Measurements from ENCODE around the gene GBP6. TPM values are rescaled to one million over a fixed set of nuclear protein-coding genes. Genes with fewer than 3 reads are reported as not detected.

Gene GBP6
- 0.08 TPM for total RNA-seq (2013)
- polyA plus RNA-seq, result not detected
- not detected in 2 replicates for polyA minus RNA-seq
- 0 to 1.4 (median 0.08) reads per million in 11 experiments for total RNA-seq

DNA sequence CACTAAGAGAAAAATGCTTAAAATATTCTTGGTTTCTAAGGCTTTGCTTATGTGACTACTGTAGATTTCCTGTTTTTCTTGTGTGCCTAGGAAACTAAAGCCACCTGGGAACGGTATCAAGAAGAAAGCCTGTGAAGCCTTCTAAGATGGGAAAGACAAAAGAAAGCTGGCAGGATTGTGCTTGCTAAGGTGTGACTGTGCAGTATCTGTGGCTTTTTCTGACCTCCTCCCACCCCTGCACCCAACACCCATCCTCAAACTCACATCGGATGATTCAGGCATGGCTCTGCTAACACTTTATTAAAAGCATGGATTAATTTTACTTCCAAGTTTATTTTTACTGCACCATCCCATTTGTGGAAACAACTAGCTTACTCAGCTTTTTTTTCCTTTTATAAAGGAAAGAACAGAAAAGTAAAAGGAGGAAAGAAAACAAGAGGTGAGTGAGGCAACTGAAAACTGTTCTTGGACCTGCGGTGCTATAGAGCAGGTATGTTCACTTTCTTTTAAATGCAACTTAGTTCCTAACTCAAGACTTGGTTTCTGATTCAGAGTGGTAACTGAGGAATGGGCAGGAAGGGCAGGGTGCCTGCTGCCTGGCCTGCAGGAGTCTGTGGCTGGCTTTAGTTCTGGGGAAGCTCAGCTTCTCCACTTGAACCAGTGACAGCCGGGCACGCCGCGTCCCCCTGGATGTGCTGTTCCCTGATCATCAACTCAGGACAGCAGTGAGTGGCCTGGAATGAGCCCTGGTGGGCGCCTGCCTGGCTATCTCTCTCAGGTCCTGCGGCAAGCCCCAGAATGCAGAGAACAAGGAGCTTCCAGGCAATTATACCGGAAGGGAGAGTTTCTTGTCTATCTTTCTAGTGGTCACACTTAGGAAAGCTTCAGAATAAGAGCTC, at the start of gene GBP6:
GBP6 (plus strand) TSS at position 422 of the 899 bp plus-strand sequence. CDS start 4,493 bp downstream, outside the sequence.
- H3K27ac Mint-ChIP-seq, result peak within 1 kb of the TSS in 3 of 7 donors; percentile 4 to 46 (median 33)
- Histone ChIP-seq H3K79me2 (ENCODE audit: insufficient read depth, low read length) (no peaks in the 10 kb centered on the region), H3K27me3 (ENCODE audit: control insufficient read depth in 2 of 2, insufficient read depth in 2 of 2, low read length in 2 of 2) (no peaks in the 10 kb centered on the region), H3K9ac (ENCODE audit: insufficient read depth, low read length, poor library complexity, severe bottlenecking) (no peak within 1 kb of the TSS), H3K36me3 (replicated peaks in 1 of 2; ENCODE audit: control insufficient read depth in 1 of 2, insufficient read depth in 2 of 2, low read length in 2 of 2) (no peaks in the 10 kb centered on the region), H3K4me3 (replicated peaks in 1 of 3; ENCODE audit: low read depth in 2 of 3, low read length in 3 of 3) (no peak within 1 kb of the TSS), H3K9me3 (replicated peaks in 1 of 2; ENCODE audit: control insufficient read depth in 1 of 2, insufficient read depth in 1 of 2, low read length in 2 of 2) (no peaks in the 10 kb centered on the region), H4K20me1 (ENCODE audit: insufficient read depth, low read length) (no peaks in the 10 kb centered on the region), H3K4me1 (ENCODE audit: control insufficient read depth in 1 of 2, insufficient read depth in 2 of 2, low read length in 2 of 2) (no peaks in the 10 kb centered on the region), H2AFZ (ENCODE audit: insufficient read depth, low read depth, low read length, poor library complexity, severe bottlenecking) (no peak within 1 kb of the TSS), H3K27ac (ENCODE audit: low read depth in 1 of 2, low read length in 2 of 2) (no peak within 1 kb of the TSS), H3K4me2 (replicated peaks; ENCODE audit: extremely low read depth, low read length, poor library complexity, severe bottlenecking) (no peak within 1 kb of the TSS)
- H3K27me3 Mint-ChIP-seq (ENCODE audit: low read depth in 3 of 3), result no peaks in the 10 kb centered on the region
- no peaks in the 10 kb centered on the region for H3K9me3 Mint-ChIP-seq
- intact Hi-C loops (cut with micrococcal nuclease), result loop anchor here in 1 of 2 donors (5.0 kb wide), 1 partner anchor 367 kb away; no protein-coding TSS in a partner anchor
- 88% methylated on average over 8 of the region's 10 CpGs for WGBS (ENCODE audit: insufficient coverage)
- no peaks in the 10 kb centered on the region for H3K36me3 Mint-ChIP-seq
- no peak within 1 kb of the TSS for H3K4me3 Mint-ChIP-seq
- no peak for DNase-seq
- H3K4me1 Mint-ChIP-seq, result peaks cover 6% of the 10 kb centered on the region
- TF ChIP-seq, protein P1, sequence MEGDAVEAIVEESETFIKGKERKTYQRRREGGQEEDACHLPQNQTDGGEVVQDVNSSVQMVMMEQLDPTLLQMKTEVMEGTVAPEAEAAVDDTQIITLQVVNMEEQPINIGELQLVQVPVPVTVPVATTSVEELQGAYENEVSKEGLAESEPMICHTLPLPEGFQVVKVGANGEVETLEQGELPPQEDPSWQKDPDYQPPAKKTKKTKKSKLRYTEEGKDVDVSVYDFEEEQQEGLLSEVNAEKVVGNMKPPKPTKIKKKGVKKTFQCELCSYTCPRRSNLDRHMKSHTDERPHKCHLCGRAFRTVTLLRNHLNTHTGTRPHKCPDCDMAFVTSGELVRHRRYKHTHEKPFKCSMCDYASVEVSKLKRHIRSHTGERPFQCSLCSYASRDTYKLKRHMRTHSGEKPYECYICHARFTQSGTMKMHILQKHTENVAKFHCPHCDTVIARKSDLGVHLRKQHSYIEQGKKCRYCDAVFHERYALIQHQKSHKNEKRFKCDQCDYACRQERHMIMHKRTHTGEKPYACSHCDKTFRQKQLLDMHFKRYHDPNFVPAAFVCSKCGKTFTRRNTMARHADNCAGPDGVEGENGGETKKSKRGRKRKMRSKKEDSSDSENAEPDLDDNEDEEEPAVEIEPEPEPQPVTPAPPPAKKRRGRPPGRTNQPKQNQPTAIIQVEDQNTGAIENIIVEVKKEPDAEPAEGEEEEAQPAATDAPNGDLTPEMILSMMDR (IDR thresholded peaks at IDR 0.05), result no peak

GRCh38 chr1:89322402-89322801, 41.5 kb upstream of the GBP6 start:
- peaks cover 8 to 31% (median 14%) of the 10 kb centered on the region in 7 donors for H3K9me3 Mint-ChIP-seq
- WGBS (ENCODE audit: insufficient coverage), result no CpG with 5 or more reads among the region's 1 CpG
- TF ChIP-seq, protein P1 (IDR thresholded peaks at IDR 0.05), result no peak
- no peak for DNase-seq
- no peak overlapping the region for H3K4me3 ChIP-seq (replicated peaks in 1 of 3; ENCODE audit: low read depth in 2 of 3, low read length in 3 of 3)
- no peaks in the 10 kb centered on the region for H3K4me1 ChIP-seq (ENCODE audit: control insufficient read depth in 1 of 2, insufficient read depth in 2 of 2, low read length in 2 of 2)
- peaks cover 0 to 10% of the 10 kb centered on the region in 2 donors for H3K9me3 ChIP-seq (replicated peaks in 1 of 2; ENCODE audit: control insufficient read depth in 1 of 2, insufficient read depth in 1 of 2, low read length in 2 of 2)
- no peaks in the 10 kb centered on the region for H4K20me1 ChIP-seq (ENCODE audit: insufficient read depth, low read length)
- no peaks in the 10 kb centered on the region for H3K36me3 ChIP-seq (replicated peaks in 1 of 2; ENCODE audit: control insufficient read depth in 1 of 2, insufficient read depth in 2 of 2, low read length in 2 of 2)
- H3K36me3 Mint-ChIP-seq, result peaks cover 0 to 2% of the 10 kb centered on the region in 2 donors
- no peak overlapping the region for H3K9ac ChIP-seq (ENCODE audit: insufficient read depth, low read length, poor library complexity, severe bottlenecking)
- no peaks in the 10 kb centered on the region for H3K4me1 Mint-ChIP-seq
- no peak overlapping the region for H2AFZ ChIP-seq (ENCODE audit: insufficient read depth, low read depth, low read length, poor library complexity, severe bottlenecking)
- intact Hi-C loops (cut with micrococcal nuclease), result no loop called here
- no peaks in the 10 kb centered on the region for H3K27me3 Mint-ChIP-seq (ENCODE audit: low read depth in 3 of 3)
- no peaks in the 10 kb centered on the region for H3K27me3 ChIP-seq (ENCODE audit: control insufficient read depth in 2 of 2, insufficient read depth in 2 of 2, low read length in 2 of 2)
- no peak overlapping the region for H3K4me3 Mint-ChIP-seq
- no peak overlapping the region for H3K4me2 ChIP-seq (replicated peaks; ENCODE audit: extremely low read depth, low read length, poor library complexity, severe bottlenecking)
- H3K27ac Mint-ChIP-seq, result no peak overlapping the region
- H3K27ac ChIP-seq (ENCODE audit: low read depth in 1 of 2, low read length in 2 of 2), result no peak overlapping the region
- no peaks in the 10 kb centered on the region for H3K79me2 ChIP-seq (ENCODE audit: insufficient read depth, low read length)
